Measurements from ENCODE around the gene OR7C1.
A peak's percentile ranks its signal among the peaks of the same experiment; 100 is the strongest.
"Not testable (repeated sequence)": the region's sequence is repeated elsewhere in the genome, so short reads cannot be mapped to it uniquely, and the experiment has no call there.

Gene OR7C1

DNA sequence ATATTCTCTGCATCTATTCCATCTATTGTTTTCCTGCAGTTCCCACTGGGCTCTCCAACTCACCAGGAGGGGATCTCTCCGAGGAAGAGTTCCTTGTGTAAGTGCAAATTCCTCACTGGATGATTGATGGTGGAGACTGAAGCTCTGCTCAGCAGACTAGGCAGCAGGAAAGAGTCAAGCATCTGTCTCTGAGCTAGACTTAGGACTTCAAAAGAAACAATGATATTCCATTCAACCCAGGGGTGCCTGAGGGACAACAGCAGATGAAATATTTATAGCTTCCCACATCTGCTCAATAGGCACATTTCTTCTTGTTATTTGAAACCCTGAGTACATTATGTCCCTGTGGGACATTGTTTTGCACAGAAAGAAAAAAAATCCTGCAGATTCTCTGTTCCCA lies at the start of gene OR7C1, which contains the start of gene OR7A5:
Gene OR7C1 (minus strand): TSS at position 175 of the 400 bp plus-strand sequence. CDS start 35,049 bp downstream, outside the sequence.
Gene OR7A5 (minus strand): TSS at position 175 of the 400 bp plus-strand sequence. CDS start 6,944 bp downstream, outside the sequence.
- no peak for DNase-seq

DNA sequence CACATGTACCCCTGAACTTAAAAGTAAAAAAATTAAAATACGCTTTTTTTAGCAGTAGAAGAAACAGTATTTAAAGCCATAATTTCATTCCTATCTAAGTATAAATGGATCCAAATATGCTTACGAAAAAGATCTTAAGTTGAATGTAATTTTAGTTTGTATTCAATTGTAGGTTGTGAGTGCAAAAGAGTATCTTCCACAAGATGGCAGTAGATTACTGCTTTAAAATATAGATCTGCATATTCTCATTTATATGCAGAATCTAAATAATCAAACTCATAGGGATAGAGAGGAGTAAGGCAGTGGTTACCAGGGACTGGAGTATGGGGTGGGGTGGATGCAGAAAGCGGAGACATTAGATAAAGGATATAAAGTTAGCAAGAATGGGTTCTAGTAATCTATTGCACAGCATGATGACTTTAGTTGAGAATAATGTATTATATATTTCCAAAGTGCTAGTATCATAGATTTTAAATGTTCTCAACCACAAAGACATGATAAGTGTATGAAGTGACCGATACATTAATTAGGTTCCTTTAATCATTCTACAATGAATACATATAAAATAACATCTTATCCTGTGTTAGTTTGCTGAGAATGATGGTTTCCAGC lies 36.7 kb upstream of the OR7C1 start:
- DNase-seq: no peak

DNA sequence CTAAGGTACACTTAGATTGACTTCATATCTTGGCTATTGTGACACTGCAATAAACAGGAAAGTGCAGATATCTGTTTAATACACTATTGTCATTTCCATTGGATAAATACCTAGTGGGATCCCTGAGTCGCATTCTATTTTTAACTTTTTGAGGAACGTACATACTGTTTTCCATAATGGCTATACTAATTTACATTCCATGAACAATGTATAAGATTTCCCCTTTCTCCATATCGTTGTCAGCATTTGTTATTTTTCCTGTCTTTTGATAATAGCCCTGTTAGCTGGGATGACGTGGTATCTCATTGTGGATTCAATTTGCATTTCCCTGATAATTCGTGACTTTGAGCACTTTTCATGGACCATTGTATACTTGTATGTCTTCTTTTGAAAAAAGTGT lies 33.5 kb upstream of the OR7C1 start:
- no peak for DNase-seq

DNA sequence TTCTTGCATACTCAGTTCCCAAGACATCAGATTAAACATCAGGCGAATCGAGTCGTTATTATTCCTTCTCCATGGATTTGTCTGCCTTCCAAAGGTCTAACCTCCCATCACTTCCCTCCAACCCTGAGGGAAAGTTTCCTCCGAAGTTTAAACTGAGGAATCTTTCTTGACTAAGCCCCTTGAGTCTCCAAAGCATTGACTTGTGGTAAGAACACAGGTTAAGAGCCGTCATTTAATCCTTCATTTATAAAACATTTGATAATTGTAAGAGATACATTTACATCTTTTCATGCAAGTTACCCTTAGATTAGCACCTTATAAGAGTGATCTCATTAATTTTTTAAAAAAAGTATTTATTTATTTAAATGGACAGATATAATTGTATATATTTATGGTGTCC lies 13.8 kb upstream of the OR7C1 start, which contains the start of gene OR7A10:
Gene OR7A10 (minus strand): TSS at position 101 of the 400 bp plus-strand sequence. CDS start 7,045 bp downstream, outside the sequence.
- no peak for DNase-seq

GRCh38 chr19:14843578-14843977 lies 8.6 kb upstream of the OR7C1 start:
- DNase-seq: no peak

DNA sequence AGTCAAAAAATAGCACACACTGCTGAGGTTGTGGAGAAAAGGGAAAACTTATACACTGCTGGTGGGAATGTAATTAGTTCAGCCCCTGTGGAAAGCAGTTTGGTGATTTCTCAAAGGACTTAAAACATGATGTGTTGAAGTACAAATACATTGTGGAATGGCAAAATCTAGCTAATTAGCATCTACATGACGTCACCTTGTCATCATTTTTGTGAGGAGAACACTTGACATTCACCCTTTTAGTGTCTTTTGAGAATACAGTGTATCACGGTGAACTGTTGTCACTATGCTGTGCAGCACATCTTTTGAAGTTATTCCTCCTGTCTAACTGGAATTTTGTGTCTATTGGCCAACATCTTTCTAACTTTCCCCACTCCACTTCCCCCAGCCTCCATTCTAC lies 8.2 kb upstream of the OR7C1 start:
- DNase-seq: no peak

DNA sequence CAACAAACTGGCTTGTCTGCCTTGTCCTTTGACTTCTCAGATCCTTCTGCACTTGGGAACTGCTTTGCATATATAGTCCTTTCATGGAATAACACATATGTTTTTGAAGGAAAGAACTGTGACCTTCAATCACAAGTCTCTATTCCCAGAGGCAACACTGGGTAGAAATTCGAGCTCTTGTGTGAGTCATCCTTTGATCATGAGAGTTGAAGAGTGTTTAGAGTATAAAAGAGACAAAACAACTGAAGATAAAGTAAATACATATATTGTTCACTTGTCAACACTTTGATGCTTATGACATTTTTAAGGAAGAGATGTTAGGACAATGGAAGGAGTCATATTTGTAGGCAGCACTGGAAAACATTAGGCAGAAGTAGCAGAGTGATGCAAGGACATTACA lies 5.2 kb upstream of the OR7C1 start:
- DNase-seq: no peak

- no peak for DNase-seq
Observed at GRCh38 chr19:14837391-14837790, 2.4 kb upstream of the OR7C1 start.

DNA sequence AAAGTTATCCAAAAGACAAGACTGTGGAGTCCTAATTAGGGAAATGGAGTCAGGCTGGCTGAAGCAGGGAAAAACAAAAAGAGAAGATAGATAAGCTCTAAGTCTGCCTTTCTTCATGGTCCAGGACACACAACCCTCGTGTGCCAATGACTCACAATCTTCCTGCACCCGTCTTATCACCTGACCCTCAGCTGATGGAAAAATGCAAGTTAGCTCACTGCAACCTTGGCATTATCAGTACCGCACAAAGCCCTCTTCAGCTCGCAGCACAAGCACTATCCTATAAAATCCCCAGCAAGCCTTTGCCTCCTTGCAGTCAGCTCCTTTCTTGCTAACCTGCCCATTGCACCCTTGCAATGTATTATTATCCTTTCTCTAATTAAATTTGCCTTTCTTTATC lies 4.3 kb downstream of the OR7C1 start:
- DNase-seq: no peak

DNA sequence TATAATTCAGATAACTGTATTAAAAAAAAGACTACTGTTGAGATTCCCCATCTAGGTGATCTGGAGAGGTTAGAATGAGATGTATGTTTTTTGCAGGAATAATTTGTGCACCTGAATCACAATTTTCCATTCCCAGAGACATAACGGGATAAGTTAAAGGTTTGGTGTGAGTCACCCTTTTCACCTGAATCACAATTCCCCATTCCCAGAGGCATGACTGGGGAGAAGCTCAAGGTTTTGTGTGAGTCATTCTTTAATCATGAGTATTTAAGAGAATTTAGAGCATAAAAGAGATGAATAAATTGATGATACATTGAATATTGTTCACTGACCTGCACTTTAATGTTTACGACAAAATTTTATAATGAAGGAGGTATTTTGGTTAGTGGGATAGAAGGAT lies 9.0 kb downstream of the OR7C1 start:
- no peak for DNase-seq

DNA sequence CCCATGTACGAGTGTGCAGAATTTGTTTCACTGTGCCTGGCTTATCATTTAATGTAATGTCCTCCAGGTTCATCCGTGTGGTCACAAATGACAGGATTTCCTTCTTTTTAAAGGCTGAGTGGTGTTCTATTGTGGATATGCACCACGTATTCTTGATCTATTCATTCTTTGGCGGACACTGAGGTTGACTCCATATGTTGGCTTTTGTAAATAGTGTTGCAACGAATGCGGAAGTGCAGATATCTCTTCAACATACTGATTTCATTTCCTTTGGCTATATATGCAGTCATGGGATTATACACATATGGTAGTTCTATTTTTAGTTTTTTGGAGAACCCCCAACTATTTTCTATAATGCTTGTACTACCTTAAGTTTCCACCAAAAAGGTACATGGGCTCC lies 13.0 kb downstream of the OR7C1 start:
- DNase-seq: no peak

GRCh38 chr19:14818588-14818987 lies 16.4 kb downstream of the OR7C1 start:
- DNase-seq: no peak

GRCh38 chr19:14817052-14817451 lies 17.9 kb downstream of the OR7C1 start:
- DNase-seq: no peak

GRCh38 chr19:14814982-14815652 lies 19.9 kb downstream of the OR7C1 start:
- no peak for DNase-seq

DNA sequence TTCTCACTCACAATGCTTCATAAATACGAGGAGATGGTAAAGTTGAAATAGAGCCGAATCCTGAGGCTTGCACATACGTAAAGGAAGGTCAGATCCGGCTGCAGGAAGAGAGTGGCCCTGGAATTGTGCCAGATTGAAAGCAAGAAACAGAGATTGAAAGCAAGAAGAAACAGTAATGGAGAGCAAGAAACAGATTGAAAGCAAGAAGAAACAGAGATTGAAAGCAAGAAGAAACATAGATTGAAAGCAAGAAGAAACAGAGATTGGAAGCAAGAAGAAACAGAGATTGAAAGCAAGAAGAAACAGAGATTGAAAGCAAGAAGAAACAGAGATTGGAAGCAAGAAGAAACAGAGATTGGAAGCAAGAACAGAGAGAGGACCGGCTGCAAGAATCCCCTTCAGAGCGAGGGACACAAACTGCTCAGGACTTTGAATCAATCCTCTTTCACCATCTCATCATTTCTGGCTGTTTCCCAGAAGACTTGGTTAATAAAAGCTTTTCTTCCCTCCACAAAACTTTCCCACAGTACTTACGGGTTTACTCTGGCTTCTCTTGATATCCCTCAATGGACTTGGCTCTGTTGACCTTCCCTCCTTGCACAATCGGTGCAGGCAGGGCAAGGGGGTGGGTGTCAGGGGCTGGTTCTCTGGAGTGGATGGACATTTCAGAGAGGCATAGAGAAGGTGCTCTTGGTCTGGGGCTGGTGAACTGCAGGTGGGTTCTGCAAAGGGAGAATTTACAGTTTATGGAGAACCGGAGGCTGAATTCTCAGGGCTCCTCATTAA lies 25.5 kb downstream of the OR7C1 start:
- DNase-seq: no peak

DNA sequence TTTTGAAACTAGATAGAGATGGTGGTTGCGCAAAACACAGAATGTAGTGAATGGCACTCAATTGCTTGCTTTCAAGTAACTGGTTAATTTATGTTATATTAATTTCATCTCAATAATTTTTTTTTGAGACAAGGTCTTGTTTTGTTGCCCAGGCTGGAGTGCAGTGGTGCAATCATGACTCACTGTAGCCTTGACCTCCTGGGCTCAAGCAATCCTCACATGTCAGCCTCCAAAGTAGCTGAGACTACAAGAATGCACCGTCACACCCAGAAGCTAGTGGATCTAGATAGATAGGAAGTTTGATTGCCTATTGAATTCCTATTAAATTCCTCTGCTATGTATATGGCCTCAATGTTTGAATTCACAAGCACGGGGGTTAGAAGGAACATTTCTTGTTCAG lies 30.2 kb downstream of the OR7C1 start:
- DNase-seq: no peak

- no peak for DNase-seq
Observed at GRCh38 chr19:14798760-14799159, 36.2 kb downstream of the OR7C1 start.

DNA sequence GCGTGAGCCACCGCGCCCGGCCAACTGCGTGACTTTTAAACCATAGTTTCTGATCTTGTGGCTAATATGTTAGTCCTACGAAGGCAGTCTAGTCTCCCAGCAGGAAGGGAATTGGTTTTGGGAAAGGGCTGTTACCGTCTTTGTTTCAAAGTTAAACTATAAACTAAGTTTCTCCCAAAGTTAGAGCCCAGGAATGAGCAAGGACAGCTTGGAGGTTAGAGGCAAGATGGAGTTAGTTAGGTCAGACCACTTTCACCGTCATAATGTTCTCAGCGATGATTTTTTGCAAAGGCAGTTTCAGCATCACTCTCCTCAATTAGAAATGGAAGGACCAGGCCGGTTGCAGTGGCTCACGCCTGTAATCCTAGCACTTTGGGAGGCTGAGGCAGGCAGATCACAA lies 39.0 kb downstream of the OR7C1 start:
- no peak for DNase-seq

GRCh38 chr19:14795078-14795721 lies 39.8 kb downstream of the OR7C1 start:
- no peak for DNase-seq

GRCh38 chr19:14792250-14792649 lies 42.7 kb downstream of the OR7C1 start:
- not testable (repeated sequence) for DNase-seq

GRCh38 chr19:14786421-14786851 lies 48.5 kb downstream of the OR7C1 start:
- peak; percentile 42 for DNase-seq

DNA sequence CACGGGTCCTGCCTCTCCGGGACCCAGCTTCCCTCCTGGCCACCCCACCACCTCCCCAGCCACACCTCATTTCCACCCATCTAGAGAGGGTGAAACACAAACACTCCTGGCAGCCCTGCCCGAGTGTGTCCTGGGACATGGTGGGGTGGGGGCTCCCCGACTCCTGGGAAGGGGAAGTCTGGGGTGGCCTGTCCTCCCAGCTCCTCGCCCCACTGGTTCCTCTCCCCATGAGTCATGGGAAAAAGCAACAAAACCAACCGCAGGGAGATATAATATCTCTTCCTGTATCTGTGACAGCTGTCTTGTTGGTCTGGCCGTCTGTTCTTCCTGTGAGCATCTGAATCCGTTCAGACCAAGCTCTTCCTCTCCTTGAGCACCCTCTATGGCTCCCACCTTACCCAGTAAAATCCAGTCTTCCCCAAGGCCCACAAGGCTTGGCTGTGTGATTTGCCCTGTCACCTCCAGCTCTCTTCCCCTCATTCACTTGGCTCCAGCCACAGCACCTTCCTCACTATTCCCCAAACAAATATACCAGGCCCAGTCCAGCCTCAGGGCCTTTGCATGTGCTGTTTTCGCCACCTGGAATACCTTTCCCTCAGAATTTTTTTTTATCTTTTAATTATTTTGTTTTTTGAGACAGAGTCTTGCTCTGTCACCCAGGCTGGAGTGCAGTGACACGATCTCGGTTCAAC lies 49.7 kb downstream of the OR7C1 start:
- DNase-seq: peak; percentile 24

- peak; percentile 40 for DNase-seq
Observed at GRCh38 chr19:14784730-14785101, 50.3 kb downstream of the OR7C1 start.
